ENCODE data around the gene PHF8. TPM values are rescaled to one million over a fixed set of nuclear protein-coding genes. Genes with fewer than 3 reads are reported as not detected.
A peak's percentile ranks its signal among the peaks of the same experiment; 100 is the strongest.

The PHF8 gene
- total RNA-seq, 1 experiment from 2014 or later: 29.6 TPM

GRCh38 chrX:54024350-54024749, 19.9 kb downstream of the PHF8 start:
- POLR2A ChIA-PET: no interaction called here
- Mint-ChIP-seq H3K27ac (peak overlapping the region; percentile 3; the same call in 1 of the 2 replicates), H3K27me3 (ENCODE audit: low read depth) (no peaks in the 10 kb centered on the region), H3K4me1 (no peaks in the 10 kb centered on the region), H3K9me3 (no peaks in the 10 kb centered on the region), H3K36me3 (peaks cover 29% of the 10 kb centered on the region), H3K4me3 (no peak overlapping the region)
- ATAC-seq (no peak), DNase-seq (ENCODE audit: low spot score) (no peak)
- TF ChIP-seq, protein P1, sequence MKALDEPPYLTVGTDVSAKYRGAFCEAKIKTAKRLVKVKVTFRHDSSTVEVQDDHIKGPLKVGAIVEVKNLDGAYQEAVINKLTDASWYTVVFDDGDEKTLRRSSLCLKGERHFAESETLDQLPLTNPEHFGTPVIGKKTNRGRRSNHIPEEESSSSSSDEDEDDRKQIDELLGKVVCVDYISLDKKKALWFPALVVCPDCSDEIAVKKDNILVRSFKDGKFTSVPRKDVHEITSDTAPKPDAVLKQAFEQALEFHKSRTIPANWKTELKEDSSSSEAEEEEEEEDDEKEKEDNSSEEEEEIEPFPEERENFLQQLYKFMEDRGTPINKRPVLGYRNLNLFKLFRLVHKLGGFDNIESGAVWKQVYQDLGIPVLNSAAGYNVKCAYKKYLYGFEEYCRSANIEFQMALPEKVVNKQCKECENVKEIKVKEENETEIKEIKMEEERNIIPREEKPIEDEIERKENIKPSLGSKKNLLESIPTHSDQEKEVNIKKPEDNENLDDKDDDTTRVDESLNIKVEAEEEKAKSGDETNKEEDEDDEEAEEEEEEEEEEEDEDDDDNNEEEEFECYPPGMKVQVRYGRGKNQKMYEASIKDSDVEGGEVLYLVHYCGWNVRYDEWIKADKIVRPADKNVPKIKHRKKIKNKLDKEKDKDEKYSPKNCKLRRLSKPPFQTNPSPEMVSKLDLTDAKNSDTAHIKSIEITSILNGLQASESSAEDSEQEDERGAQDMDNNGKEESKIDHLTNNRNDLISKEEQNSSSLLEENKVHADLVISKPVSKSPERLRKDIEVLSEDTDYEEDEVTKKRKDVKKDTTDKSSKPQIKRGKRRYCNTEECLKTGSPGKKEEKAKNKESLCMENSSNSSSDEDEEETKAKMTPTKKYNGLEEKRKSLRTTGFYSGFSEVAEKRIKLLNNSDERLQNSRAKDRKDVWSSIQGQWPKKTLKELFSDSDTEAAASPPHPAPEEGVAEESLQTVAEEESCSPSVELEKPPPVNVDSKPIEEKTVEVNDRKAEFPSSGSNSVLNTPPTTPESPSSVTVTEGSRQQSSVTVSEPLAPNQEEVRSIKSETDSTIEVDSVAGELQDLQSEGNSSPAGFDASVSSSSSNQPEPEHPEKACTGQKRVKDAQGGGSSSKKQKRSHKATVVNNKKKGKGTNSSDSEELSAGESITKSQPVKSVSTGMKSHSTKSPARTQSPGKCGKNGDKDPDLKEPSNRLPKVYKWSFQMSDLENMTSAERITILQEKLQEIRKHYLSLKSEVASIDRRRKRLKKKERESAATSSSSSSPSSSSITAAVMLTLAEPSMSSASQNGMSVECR (CRISPR knock-in tag; IDR thresholded peaks at IDR 0.05; ENCODE audit: borderline replicate concordance): no peak
- TF ChIP-seq, protein P2, sequence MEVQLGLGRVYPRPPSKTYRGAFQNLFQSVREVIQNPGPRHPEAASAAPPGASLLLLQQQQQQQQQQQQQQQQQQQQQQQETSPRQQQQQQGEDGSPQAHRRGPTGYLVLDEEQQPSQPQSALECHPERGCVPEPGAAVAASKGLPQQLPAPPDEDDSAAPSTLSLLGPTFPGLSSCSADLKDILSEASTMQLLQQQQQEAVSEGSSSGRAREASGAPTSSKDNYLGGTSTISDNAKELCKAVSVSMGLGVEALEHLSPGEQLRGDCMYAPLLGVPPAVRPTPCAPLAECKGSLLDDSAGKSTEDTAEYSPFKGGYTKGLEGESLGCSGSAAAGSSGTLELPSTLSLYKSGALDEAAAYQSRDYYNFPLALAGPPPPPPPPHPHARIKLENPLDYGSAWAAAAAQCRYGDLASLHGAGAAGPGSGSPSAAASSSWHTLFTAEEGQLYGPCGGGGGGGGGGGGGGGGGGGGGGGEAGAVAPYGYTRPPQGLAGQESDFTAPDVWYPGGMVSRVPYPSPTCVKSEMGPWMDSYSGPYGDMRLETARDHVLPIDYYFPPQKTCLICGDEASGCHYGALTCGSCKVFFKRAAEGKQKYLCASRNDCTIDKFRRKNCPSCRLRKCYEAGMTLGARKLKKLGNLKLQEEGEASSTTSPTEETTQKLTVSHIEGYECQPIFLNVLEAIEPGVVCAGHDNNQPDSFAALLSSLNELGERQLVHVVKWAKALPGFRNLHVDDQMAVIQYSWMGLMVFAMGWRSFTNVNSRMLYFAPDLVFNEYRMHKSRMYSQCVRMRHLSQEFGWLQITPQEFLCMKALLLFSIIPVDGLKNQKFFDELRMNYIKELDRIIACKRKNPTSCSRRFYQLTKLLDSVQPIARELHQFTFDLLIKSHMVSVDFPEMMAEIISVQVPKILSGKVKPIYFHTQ (CRISPR knock-in tag; IDR thresholded peaks at IDR 0.05): no peak
- TF ChIP-seq ELF4 (CRISPR knock-in tag; IDR thresholded peaks at IDR 0.05; ENCODE audit: low read depth) (no peak), MXD4 (CRISPR knock-in tag; IDR thresholded peaks at IDR 0.05; ENCODE audit: borderline replicate concordance) (no peak), ZNF425 (CRISPR knock-in tag; conservative IDR thresholded peaks at IDR 0.05) (no peak), MYBL2 (CRISPR knock-in tag; IDR thresholded peaks at IDR 0.05) (no peak), PRRX2 (CRISPR knock-in tag; IDR thresholded peaks at IDR 0.05) (no peak), ZBTB21 (CRISPR knock-in tag; IDR thresholded peaks at IDR 0.05; ENCODE audit: borderline replicate concordance) (no peak), FOXP4 (CRISPR knock-in tag; IDR thresholded peaks at IDR 0.05) (no peak), AFF4 (CRISPR knock-in tag; IDR thresholded peaks at IDR 0.05; ENCODE audit: borderline replicate concordance) (no peak), SMAD4 (CRISPR knock-in tag; IDR thresholded peaks at IDR 0.05) (no peak), TEAD4 (CRISPR knock-in tag; IDR thresholded peaks at IDR 0.05) (no peak)
- TF ChIP-seq, protein P3, sequence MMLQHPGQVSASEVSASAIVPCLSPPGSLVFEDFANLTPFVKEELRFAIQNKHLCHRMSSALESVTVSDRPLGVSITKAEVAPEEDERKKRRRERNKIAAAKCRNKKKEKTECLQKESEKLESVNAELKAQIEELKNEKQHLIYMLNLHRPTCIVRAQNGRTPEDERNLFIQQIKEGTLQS (CRISPR knock-in tag; conservative IDR thresholded peaks at IDR 0.05): no peak
- CTCF ChIA-PET: interaction anchor here (0.7 kb wide), 1 partner anchor 579 kb away, joined by 4 read pairs; no protein-coding TSS in a partner anchor

Data from WTC11 (cell line).